GM18870 (cell line): Measurements from ENCODE around the gene SIGLEC1.

Experiments
- ATAC-seq: cut with Tn5 transposase; IDR thresholded peaks from one replicate; pipeline ENCODE4 v1.9.1; 2021; ENCODE audit warnings: moderate library complexity; ENCODE audit not compliant: unreplicated experiment

The SIGLEC1 gene

DNA sequence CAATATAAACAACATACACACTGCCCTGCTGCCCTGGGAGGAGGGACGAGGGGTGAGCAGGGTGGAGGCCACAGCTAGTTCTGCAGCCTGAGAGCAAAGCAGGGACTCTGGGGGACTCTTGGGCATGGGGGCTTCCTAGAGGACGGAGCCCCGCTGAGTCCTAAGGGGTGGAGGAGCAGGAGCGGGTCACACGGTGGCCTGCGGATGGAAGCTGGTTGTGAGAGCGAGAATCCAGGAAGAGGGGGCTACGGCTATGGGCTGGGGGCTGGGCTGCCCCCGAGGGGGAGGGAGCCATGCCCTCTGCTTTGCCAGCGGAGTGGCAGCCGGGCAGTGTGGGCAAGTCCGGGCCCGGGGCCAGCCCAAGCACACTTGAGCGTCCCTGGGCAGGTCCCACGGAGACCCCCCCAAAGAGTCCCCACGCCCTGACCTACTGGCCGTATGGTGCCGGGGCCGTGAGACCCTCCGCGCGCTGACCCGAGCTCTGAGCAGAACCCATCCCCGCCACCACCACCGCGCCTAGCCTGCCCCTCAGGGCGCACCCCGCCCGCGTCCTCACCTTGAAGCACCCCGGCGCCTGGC, 31.0 kb downstream of the SIGLEC1 start:
- ATAC-seq = no peak

DNA sequence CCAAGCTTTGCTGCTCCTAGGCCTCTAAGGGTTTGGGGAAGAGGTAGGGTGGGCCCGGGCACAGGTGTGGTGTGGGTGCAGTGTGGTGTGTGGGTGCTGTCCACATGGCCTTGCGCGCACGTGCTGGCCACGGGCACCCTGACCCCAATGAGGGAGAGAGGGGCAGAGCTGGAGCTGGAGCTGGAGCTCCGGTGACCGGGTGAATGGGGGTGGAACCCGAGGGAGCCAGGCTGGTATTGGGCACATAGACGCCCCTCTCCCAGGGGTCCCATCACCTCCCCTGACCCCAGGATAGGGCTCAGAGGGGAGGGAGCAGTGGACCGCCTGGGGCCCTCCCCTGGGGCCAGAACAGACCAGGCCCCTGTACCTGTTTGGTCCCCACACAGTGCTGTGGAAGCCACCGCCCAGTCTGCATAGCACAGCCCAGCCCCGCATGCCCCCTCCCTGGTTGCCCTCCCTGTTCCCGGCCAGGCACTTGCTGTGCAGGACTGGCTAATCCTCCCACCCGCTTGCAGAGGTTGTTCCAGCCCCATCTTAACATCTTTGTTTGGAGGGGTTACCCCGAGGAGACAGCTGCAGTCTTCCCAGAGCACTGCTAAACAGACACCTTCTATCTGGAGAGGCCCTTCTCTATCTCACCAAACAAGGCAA, 31.6 kb downstream of the SIGLEC1 start:
- no peak for ATAC-seq

DNA sequence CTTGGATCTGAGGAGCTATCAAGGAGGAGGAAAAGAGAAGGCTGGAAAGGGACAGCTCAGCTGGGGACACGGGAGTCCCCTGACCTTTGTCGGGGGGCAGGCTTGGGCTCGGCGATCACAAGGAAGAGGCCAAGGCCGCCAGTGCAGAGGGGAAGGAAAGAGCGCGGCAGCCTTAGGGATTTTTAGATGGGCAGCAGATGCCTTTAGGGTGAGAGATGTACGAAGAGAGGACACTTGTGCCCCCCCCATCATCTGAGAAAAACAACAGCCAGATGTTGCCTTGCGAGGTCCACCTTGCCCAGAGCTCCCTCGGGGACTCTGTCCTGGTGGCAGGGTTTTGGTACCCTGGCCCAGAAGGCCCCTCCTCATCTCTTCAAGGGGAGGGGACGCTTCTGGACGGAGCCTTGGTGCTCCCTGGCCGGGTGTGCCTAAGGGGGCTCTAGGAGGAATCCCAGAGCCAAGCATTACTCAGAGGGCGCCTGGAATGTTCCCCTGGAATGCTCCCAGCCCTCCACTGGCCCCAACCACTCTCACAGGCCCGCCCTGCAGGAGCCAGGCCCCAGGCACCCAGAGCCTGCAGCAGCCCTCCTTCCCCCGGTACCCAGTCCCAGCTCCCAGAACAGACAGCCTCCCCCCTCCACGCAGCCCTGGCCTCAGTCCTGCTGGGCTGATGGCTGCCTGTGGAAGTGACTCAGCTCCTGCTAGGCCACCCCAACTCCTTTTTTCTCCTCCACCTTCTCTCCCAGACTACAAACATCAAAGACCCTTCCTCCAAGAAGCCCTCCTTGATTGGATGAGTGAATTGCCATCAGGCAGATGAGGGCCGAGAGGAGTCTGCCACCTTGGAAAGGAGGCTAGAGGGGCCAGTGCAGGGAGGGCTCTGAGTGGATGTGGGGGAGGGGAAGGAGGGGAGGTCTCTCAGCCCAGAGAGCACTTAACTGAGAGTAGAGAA, 32.4 kb downstream of the SIGLEC1 start:
- ATAC-seq = no peak

DNA sequence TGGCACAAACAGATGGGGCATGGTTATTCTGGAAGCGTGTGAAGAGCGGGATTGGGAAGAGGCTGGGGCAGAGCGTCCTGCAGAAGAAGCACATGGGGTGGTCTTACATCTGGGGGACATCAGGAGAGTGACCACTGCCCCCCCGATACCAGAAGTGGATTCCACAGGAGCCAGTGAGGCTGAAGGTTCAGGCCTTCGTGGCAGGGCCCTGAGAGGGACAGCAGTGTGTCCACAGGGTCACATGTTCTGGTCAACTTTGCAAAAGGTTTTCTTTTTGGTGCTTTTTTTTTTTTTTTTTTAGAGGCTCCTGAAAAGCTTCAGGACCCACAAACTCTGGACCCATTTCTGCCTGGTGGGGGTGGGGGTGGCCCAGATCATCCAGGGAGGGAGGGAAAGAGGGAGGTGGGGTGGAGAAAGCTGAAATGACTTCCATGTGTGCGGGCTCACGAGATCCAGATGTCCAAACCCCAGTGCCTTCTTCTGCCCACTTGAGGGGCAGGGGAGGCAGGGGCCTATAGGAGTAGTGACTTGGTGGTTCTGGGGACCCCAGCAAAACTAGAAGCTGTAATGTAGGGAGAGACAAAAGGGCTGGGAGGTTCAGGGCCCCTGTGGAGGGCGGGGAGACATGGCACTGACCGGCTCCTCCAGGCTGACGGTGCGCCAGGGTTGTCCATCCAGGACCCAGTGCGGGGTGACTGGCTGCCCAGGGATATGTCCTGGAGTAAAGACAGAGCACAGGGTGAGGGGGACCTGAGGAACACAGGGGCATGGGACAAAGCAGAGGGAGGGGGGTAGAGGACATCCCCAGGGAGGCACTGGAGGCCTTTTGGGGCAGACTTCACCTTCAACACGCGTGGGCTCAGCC, 33.3 kb downstream of the SIGLEC1 start:
- ATAC-seq = no peak

DNA sequence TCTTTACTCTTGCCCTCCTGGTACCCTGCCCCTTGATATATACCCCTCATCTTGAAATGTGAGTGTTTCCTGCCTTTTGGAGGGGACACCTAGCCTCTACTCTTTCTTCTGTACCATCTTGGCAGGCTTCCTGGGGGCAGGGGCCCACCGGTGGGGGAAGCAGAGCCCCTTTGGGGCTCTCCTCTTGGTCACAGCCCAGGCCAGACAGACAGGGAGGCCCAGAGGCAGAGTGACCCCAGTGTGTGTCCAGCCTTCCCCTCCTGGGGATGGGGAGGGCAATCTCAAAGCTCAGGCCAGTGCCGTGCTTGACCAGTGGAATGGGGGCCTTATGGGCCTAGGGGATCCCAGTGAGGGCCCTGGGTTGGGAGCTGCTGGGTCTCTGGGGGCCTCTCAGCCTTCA, 34.2 kb downstream of the SIGLEC1 start:
- no peak for ATAC-seq

DNA sequence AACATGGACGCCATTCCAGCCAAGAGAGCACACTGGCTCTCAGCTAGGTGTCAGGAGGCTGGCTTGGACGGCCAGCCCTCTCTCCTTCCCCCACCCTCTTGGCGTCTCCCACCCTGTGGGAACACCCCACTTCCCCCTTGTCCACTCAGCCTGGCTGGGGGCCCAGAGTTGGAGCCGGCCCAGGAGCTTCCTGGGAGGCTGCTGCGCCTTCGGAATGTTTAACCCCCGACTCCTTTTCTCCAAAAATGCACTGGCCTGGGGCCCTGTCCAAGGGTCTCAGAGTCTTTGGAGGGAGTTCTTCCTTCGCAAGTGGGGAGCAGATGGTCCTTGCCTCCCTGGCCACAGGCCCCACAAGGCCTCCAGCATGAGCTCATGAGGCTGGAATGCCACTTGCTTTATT, 34.7 kb downstream of the SIGLEC1 start:
- ATAC-seq = no peak

DNA sequence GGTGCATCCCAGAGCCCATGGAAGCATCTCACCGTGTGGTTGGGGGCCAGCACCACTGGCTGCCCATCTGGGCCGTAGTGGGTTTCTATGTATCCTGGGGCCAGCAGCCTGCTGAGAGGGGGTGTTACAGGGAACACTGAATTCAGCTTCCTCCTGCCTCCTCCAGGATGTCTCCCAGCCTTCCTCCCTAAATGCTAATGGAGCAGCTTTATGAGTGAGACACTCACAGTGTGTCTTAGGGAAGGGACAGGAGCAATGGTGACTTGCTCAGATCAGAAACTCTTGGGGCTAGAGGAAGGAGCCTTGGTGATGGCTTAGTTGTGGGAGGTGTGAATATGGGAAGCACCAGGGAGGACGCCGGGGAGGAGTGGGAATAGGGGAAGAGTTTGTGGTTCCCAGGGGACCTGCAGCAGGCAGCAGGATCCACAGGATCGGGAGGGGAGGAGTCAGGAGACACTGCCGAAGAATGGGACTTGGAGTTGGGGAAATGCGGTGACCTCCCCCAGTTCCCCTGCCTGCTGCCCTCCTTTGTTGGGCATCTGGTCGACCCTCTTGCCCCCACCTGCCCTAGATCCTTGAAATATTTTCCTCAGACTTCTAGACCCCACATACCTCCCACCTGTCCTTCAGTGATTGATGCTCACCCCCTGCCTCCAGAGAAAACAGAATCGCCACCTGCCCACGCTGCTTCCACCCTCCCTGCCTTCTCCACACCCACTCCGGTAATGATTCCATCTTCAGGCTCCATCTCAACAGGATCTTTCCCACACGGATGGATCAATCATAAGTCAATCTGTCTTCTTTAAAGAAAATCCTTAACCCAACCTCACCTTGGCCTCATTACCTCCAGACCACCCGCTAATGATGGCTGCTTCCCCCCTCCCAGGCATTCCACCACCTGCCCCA, 37.2 kb downstream of the SIGLEC1 start:
- ATAC-seq = no peak

DNA sequence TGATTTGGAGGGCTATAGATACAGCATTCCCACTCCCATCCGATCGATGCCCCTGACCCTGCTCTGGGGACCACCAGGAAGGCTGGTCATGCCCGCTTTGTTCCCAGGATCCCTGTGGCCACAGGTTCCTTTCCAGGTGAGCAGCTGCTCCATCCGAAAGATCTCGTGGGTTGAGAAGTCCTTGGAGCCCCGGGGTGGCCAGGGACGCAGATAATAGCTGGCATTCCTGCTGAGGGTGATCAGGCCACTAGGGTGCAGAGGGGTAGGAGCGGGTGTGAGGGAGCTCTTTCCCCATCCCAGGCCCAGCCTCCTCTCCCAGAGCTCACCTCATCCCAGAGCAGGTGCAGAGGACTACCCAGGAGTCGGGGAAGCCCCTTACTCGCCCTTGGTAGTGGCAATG, 38.0 kb downstream of the SIGLEC1 start:
- ATAC-seq = no peak

DNA sequence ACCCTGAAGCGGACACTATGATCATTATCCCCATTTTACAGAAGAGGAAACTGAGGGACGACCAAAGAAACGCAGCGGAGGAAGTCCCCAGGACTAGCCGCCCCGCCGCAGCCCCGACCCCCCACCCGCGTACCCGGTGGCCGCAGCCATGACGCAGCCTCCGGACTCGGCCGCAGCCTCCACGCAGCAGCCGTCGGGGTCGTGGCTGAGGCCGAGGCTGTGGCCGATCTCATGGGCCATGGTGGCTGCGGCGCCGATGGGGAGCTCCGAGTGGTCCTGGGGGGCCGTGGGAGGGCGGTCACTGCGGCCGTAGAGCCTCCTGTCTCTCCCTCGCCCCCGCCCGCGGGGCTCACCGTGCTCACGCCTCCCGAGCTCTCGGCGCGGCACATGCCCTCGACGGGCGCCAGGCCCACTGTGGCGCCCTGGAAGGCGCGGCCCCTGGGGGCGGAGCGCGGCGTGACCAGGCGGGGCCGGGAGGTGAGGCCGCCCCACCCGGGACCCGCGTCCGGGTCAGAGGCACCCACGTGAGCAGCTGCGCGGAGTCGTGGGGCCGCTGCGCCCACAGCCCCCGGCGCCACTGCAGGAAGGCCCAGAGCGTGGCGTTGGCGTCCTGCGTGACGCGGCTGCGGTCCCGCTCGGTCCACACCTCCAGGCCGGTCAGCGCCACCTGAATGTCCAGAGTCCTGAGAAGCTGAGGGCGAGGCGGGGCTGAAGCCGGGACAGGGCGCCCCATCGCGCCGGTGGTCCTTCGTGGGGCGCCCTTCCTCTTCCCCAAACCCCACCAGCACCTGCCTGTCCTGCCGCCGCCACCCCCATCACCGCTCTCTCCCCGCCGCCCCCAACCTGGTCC, 39.0 kb downstream of the SIGLEC1 start:
- ATAC-seq = no peak

DNA sequence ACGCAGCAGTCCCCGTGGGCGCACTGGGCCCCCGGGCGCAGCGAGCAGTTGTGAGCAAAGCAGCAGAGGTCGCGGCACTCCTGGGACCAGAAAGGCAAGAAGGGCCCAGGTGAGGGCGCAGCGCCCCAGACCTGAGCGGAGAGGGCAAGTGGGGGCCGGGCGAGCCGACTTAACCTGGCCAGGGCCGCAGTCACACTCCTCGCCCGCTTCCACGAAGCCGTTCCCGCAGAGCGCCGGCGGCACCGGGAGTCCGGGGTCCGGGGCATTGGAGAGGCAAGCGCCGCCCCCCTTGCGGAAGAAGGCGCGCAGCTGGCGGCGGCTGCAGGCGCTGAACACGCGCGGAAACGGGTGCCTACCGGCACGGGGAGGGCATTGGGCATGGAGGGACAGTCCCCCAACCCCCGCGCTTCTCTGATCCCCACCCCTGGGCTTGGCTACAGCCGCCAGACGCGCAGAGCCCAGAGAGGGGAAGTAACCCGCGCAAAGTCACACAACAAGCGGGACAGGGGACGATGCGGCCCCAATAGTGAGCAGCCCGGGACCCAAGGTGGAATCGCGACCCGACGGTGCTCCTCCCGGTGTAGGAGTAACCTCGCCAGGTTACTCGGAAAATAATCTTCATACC, 39.7 kb downstream of the SIGLEC1 start:
- no peak for ATAC-seq

DNA sequence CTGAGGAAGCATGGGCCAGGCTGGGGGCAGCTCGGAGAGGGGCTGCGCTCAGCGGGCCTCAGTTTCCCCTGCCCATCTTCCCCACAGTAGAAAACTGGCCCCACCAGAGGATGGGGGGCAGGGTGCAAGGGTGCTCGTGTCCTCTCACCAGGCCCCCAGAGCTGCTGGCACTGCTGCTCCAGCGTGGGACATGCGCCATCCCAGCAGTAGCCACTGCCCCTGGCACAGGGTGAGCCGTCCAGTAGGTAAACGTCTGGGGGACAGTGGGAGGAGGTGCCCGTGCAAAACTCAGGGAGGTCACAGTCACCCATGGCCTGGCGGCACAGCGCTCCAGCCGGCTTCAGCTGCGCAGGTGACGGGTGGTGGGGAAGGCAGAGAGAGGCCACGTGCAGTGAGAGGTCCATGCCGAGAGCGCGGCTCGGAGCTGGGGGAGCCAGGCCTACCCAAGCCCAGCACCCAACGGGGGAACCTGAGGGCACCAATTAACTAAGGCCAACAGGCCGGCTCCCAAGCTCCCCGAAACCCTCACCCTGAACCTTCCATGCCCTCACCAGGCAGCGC, 40.3 kb downstream of the SIGLEC1 start:
- no peak for ATAC-seq

DNA sequence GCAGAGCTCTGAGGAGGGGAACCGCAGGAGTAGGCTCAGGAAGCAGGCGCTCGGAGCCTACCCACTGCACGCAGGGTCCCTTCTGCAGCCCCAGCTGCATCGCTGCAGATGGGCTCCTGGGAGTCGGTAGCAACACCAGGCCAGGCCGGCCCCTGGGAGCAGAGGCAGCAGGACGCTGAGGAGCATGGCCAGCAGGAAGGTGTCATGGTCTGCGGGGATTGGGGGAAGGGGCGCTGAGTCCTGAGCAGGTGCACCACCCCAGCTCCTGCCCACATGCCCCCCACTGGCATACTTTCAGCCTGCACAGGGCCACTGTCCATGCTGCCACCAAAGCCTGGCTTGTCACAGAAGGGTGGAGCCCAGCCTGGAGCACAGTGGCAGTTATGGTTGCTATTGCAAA, 41.5 kb downstream of the SIGLEC1 start:
- no peak for ATAC-seq

DNA sequence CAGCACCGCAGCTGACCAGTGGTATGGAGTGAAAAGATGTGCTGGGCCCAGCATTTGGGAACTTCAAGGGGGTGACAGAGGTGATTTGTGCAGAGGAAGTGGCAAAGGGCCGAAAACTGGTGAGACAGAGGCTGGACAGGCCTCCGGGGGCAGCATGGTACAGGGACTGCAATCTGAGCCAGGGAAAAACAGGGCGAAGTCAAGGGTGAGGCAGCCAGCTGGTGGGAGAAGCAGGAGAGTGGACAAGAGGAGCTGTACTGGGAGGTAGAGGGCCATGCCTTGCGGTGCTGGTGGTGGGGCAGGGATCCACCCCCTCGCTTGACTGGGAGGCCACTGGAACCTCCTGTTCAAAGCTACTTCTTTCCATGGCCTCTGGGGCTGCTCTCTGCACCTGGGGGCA, 41.9 kb downstream of the SIGLEC1 start:
- ATAC-seq = no peak

DNA sequence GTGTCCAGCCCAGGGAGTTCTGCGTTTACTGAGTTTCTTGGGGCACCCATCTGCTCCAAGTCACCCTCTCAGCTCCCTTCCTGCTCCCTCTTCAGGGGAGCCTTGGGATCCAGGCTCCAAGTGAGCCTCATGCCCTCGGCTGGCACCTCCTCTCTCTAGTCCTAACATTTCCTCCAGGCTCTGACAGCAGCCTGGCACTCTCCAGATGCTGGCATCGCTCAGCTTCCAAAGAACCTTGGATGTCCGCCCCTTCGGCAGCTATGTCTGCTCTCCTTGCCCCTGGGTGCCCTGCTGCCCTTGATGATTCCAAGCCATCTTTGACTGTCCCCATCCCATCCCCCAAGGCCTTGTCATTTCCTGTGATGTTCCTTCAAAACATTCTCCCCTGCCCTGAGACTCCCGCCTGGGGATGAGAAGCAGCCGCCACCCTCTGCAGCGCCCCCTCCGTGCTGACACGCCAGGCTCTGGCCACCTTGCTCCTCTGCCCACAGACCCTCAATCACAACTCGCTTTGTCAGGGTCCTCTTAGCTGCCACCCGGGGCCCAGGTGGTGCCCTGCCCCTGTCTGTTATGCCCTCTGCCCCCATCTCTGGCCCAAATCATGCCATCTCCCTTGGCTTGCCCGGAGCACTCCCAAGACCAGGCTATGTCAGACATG, 42.6 kb downstream of the SIGLEC1 start:
- no peak for ATAC-seq

DNA sequence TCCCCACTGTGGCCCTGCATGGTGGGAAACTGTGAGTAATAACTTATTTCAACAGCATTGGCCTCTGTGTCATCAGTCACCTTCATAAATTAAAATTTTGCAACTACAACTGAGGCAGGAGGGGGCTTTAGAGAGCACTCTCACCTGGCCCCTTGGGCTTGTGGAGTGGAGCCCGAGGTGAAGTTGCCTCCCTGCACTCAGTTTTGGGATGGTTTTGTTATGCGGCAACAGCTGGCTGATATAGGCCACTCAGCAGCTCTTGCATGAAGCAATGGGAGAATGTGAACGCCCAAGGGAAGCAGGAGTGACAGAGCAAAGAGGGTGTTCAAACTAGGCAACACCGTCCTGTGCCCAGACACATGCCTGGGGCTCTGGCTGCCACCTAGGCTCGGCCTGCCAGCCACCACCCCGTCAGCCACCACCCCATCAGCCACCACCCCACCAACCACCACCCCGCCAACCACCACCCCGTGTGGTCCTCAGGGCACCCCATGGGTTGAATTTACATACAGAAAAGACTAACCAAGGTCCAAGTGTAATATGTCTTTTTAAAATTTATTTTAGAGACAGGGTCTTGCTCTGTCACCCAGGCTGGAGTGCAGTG, 44.9 kb downstream of the SIGLEC1 start:
- ATAC-seq = no peak

DNA sequence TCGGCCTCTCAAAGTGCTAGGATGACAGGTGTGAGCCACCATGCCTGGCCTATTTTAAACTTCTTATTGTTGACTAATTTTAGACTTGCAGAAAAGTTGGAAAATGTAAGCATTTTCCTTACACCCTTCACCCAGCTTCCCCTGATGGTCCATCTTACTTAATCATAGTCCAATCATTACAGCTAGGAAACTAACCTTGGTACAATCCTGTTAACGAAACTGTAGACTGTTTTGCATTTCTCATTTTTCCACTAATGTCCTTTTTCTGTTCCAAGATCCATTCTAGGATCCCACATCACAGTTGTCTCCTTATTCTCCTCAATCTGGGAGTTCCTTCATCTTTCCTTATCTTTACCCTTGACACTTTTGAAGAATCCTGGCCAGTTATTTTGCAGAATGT, 48.5 kb downstream of the SIGLEC1 start:
- no peak for ATAC-seq

DNA sequence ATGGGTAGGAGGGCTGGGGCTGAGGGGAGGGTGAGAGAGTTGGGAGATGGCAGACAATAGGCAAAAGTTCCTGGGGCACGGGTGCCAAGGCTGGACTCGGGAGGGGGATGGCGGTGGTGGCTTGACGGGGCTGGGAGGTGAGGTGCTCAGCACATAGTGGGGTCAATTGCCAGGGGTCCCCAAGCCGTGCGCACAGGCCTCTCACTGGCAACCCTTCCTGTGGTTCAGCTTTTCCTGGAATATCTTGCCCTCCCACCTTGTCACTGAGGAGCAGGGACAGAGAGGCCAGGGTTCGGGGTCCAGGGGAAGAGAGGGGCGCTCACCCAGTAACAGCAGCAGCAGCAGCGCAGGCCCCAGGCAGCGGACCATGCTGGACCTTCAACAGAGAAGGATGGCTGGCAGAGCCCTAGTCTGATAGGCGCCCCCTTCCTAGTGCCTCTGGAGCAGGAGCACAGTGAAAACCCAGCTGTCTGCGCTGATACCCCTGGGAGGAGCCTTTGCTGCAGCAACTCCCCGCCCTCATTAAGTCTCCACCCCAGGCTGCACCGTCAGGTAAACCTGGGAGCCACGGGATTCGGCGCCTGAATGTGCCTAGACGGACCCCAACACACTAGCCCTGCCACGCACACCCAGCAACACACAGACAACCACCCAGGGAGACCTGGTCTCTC, 49.2 kb downstream of the SIGLEC1 start, which contains the start of gene GFRA4:
GFRA4 (minus strand) TSS at position 369 of the 671 bp plus-strand sequence; CDS start at position 369, 0 bp downstream.
- no peak for ATAC-seq
